ENCODE measurements around the gene ATG7. TPM values are rescaled to one million over a fixed set of nuclear protein-coding genes. Genes with fewer than 3 reads are reported as not detected.

ATG7 gene, protein sequence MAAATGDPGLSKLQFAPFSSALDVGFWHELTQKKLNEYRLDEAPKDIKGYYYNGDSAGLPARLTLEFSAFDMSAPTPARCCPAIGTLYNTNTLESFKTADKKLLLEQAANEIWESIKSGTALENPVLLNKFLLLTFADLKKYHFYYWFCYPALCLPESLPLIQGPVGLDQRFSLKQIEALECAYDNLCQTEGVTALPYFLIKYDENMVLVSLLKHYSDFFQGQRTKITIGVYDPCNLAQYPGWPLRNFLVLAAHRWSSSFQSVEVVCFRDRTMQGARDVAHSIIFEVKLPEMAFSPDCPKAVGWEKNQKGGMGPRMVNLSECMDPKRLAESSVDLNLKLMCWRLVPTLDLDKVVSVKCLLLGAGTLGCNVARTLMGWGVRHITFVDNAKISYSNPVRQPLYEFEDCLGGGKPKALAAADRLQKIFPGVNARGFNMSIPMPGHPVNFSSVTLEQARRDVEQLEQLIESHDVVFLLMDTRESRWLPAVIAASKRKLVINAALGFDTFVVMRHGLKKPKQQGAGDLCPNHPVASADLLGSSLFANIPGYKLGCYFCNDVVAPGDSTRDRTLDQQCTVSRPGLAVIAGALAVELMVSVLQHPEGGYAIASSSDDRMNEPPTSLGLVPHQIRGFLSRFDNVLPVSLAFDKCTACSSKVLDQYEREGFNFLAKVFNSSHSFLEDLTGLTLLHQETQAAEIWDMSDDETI
- total RNA-seq, result 92.4 TPM

DNA sequence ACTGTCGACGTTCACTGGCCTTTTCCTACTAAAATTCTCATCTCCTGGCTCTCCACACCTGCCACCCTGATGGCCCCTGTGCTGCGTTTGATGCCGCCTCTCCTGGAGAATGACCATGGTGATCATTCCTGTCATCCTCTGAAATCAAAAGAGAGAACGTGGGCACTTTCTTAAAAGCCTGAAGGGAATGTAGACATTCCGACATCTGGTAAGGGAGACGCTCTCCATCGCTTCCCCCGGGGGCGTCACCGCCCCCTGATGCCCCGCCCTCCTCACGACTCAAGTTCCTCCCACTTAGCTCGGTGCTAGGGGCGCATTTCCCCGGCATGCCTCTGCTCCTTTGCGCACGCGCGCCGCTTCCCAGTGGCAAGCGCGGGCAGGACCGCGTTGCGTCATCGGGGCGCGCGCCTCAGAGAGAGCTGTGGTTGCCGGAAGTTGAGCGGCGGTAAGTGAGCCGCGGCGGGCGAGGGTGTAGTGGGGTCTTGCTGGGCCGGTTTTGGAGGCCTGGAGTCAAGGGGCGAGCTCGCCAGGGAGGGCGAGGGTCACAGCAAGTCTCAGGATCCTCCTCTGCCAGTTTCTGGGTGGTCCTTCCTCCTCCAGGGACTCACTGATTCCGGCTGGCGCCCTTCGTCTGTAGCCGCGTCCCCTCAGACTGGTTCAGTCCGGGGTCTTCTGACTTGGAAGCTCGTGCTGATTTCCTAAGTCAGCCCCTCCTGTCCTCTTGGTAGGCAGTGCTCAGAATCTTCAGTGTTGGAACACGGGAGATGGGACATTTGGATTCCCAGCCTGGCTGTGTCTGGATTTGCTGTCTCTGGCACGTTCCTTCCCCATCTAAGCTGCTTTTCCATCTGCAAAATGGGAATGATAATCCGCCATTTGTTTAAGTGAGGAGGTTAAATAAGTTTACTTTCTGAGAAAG, at the start of gene ATG7:
Gene ATG7, plus strand, starts transcription at position 412 of the 919 bp plus-strand sequence. CDS start 26,299 bp downstream, outside the sequence.
- no peaks in the 10 kb centered on the region for H3K9me3 ChIP-seq (ENCODE audit: low read depth, low read length)
- H3K4me3 ChIP-seq (ENCODE audit: low read length), result peak within 1 kb of the TSS; percentile 73
- no peaks in the 10 kb centered on the region for H3K27me3 ChIP-seq (ENCODE audit: insufficient read depth, low read length)
- H3K4me1 ChIP-seq (ENCODE audit: insufficient read depth, low read length), result peaks cover 51% of the 10 kb centered on the region

DNA sequence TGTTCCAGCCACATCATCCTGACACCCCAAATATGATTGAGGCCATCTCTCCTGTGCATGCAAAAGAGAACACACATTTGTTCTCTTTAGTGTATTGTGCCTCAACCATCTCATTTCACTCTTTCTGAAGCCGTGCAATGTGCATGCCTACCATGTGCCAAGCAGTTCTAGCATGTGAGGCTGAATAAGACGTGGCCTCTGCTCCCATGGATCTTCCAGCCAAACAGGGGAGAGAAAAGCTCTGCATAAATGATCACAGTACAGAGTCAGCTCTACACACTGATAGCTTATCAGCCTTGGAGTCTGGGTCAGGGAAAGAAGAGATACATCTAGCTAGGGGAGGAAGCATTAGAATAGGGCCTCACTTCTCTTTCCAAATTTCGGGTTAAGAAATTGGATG, 48.2 kb upstream of the ATG7 start:
- H3K4me1 ChIP-seq (ENCODE audit: insufficient read depth, low read length), result peaks cover 46% of the 10 kb centered on the region
- no peaks in the 10 kb centered on the region for H3K27me3 ChIP-seq (ENCODE audit: insufficient read depth, low read length)
- H3K4me3 ChIP-seq (ENCODE audit: low read length), result no peak overlapping the region
- no peaks in the 10 kb centered on the region for H3K9me3 ChIP-seq (ENCODE audit: low read depth, low read length)

DNA sequence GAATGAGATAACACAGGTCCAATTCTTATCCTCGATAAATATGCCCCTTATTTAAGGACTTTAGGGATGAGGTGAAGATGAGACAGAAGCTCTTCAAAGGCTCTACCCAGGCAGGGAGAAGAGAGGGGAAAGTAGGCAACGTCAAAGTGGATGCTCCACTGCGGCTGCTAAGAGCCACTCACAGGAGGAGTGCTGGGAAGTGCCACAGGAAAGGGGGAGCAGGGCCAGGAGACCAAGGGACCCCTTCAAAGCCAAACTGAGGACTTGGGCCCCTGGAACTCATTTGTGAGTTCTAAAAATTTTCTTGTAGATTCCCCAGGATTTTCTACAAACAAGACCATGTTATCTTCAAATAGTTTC, 47.3 kb upstream of the ATG7 start:
- Histone ChIP-seq H3K4me3 (ENCODE audit: low read length) (no peak overlapping the region), H3K27me3 (ENCODE audit: insufficient read depth, low read length) (no peaks in the 10 kb centered on the region), H3K4me1 (ENCODE audit: insufficient read depth, low read length) (peaks cover 47% of the 10 kb centered on the region), H3K9me3 (ENCODE audit: low read depth, low read length) (no peaks in the 10 kb centered on the region)

DNA sequence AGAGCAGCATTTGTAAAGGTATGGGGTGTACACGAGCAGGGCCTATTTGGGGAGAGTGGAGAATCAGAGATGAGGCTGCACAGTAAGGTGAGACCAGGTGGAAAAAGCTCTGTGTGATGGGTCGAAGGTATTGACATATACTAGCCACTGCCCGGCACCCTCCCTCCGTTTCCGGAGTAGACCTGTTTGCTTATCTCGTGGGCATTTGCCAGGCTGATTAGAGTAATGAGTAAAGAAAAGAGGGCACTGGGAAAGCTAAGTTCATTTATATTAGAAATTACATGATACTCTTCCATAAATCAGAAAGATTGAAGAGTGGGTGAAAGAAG, 46.2 kb upstream of the ATG7 start:
- H3K27me3 ChIP-seq (ENCODE audit: insufficient read depth, low read length), result no peaks in the 10 kb centered on the region
- H3K9me3 ChIP-seq (ENCODE audit: low read depth, low read length), result no peaks in the 10 kb centered on the region
- H3K4me3 ChIP-seq (ENCODE audit: low read length), result no peak overlapping the region
- H3K4me1 ChIP-seq (ENCODE audit: insufficient read depth, low read length), result peaks cover 57% of the 10 kb centered on the region

DNA sequence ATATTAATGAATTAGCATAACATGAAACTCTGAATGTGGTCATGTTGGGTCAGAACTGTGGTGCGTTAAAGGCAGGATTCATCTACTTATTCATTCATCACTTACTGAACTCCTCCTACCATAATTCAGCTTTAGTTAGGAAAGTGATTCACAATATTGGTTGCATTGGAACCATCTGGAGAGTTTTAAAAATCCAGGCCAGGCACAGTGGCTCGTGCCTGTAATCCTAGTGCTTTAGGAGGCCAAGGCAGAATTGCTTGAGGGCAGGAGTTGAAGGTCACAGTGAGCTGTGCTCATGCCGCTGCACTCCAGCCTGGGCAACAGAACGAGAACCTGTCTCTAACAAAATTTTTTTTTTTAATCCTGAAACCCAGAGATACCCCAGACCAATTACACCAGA, 44.2 kb upstream of the ATG7 start:
- H3K4me3 ChIP-seq (ENCODE audit: low read length), result no peak overlapping the region
- H3K9me3 ChIP-seq (ENCODE audit: low read depth, low read length), result no peaks in the 10 kb centered on the region
- H3K27me3 ChIP-seq (ENCODE audit: insufficient read depth, low read length), result no peaks in the 10 kb centered on the region
- peaks cover 57% of the 10 kb centered on the region for H3K4me1 ChIP-seq (ENCODE audit: insufficient read depth, low read length)

DNA sequence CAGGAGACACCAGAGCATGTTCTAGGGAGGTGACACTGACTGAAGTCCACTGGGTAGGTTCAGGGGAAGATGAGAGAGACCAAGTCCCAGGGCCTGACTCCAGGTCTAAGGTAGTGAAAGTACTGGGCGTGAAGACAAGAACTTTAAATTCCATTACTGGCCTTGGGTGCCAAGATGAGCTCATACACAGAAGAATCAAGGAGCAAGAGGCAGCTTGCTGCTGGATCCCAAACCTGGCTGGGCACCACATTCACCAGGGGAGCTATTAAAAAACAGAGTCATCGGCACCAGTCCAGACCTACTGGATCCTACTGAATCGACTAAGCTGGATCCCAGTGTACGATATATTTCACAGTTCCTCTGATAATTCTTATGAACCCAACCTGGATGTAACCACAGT, 42.1 kb upstream of the ATG7 start:
- H3K4me3 ChIP-seq (ENCODE audit: low read length), result no peak overlapping the region

DNA sequence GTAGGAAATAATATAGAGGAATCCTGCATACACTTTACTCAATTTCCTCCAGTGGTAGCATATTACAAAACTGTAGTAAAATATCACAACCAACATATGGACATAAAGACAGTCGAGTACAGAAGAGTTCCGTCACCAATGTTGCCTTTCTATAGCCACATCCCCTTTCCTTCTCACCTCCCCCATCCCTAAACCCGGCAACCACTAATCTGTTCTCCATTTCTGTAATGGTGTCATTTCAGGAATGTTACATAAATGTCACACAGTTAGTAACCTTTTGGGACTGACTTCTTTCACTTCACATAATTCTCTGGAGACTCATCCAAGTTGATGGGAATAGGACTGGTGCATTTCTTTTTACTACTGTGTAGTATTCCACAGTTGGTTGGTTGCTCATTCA, 41.4 kb upstream of the ATG7 start:
- H3K9me3 ChIP-seq (ENCODE audit: low read depth, low read length), result no peaks in the 10 kb centered on the region
- H3K27me3 ChIP-seq (ENCODE audit: insufficient read depth, low read length), result no peaks in the 10 kb centered on the region
- H3K4me1 ChIP-seq (ENCODE audit: insufficient read depth, low read length), result peaks cover 33% of the 10 kb centered on the region
- no peak overlapping the region for H3K4me3 ChIP-seq (ENCODE audit: low read length)

More for the DNA sequence above, 42.1 kb upstream of the ATG7 start:
- peaks cover 40% of the 10 kb centered on the region for H3K4me1 ChIP-seq (ENCODE audit: insufficient read depth, low read length)
- no peaks in the 10 kb centered on the region for H3K27me3 ChIP-seq (ENCODE audit: insufficient read depth, low read length)
- H3K9me3 ChIP-seq (ENCODE audit: low read depth, low read length), result no peaks in the 10 kb centered on the region

DNA sequence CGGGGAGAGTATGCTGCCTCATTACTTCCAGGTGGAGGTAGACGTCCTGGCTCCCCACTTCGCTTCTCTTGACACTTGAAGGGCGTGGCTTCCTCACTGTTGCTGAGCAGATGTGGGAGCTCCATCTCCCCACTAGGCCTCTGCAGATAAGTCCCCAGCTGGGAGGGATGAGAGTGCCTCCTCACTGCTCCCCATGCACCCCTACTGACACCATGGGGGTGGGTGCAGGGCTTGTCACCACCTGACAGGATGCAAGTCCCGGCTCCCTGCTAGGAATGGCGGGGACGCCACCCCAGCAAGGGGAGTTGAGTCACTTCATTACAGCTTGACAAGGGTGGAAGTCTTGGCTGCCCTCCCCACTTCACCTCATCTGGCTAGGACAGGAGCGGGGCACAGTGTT, 36.8 kb upstream of the ATG7 start:
- Histone ChIP-seq H3K9me3 (ENCODE audit: low read depth, low read length) (peaks cover 7% of the 10 kb centered on the region), H3K27me3 (ENCODE audit: insufficient read depth, low read length) (no peaks in the 10 kb centered on the region), H3K4me3 (ENCODE audit: low read length) (no peak overlapping the region), H3K4me1 (ENCODE audit: insufficient read depth, low read length) (peaks cover 5% of the 10 kb centered on the region)

DNA sequence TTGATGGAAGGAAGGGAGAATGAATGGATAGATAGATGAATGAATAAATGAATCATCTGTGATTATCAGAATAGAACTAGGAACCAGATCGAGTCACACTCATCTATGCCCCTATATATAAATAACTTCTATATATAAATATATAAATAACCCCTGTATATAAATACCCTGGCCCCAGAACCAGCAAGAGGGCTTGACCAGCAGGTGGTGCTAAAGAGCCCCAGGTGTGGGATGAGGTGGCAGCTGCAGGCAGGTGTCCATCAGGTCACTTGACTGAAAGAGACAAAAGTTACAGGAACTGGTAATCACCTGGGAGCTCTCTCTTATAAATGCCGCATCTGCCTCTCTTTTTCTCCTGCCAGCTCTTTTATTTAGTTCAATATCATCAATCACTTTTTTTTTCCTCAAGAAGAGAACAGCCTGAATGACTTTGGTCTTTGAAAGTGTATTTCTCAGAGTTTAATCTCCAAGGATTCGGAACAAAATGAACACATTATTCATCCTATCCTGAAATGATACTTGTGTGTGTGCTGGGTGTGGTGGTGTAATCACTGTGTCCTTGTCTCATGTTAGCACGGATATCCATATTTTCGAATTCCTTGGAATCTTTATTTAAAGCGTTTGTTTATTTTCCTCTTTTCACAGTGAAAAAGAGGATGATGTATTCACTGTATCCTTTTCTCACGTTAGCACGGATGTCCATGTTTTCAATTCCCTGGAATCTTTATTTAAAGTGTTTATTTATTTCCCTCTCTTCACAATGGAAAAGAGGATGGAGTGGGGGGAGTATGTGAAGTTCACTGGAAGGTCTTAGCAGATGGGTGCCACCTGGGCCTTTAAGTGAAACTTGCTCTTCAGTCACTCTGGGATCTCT, 35.4 kb upstream of the ATG7 start:
- Histone ChIP-seq H3K9me3 (ENCODE audit: low read depth, low read length) (peaks cover 7% of the 10 kb centered on the region), H3K27me3 (ENCODE audit: insufficient read depth, low read length) (no peaks in the 10 kb centered on the region)

DNA sequence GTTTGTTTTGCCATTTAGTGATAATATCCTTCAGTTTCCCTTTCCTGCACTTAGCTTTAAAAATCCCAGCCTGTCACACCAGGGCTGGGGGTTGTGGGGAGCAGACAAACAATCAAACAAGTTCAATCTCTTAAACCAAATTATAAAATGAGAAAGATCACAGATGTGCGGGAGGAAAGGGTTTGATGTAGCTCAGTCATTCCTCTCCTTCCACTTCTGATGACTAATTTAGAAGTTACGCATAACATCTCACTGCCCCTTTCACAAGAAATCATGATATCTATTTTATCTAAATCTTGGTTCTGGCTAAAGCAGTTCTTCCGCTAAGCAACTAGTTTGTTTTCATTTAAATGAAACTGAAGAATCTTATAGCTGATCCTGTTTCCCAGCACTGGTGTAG, 34.1 kb upstream of the ATG7 start:
- Histone ChIP-seq H3K27me3 (ENCODE audit: insufficient read depth, low read length) (no peaks in the 10 kb centered on the region), H3K9me3 (ENCODE audit: low read depth, low read length) (peaks cover 7% of the 10 kb centered on the region), H3K4me3 (ENCODE audit: low read length) (no peak overlapping the region), H3K4me1 (ENCODE audit: insufficient read depth, low read length) (no peaks in the 10 kb centered on the region)

More for the DNA sequence above, 35.4 kb upstream of the ATG7 start:
- Histone ChIP-seq H3K4me3 (ENCODE audit: low read length) (no peak overlapping the region), H3K4me1 (ENCODE audit: insufficient read depth, low read length) (no peaks in the 10 kb centered on the region)

DNA sequence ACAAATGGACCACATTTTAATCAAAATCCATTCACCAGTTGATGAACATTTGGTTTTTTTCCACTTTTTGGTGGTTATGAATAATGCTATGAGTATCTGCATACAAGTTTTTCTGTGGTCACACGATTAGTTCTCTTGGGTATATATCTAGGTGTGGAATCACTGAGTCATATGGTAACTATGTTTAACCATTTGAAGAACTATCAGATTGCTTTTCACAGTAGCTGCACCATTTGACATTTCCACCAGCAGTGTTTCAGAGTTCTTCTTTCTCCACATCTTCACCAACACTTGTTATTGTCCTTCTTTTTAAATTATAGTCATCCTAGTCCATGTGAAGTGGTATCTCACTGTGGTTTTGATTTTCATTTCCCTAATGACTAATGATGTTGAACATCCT, 33.3 kb upstream of the ATG7 start:
- Histone ChIP-seq H3K4me3 (ENCODE audit: low read length) (no peak overlapping the region), H3K27me3 (ENCODE audit: insufficient read depth, low read length) (no peaks in the 10 kb centered on the region), H3K9me3 (ENCODE audit: low read depth, low read length) (peaks cover 7% of the 10 kb centered on the region), H3K4me1 (ENCODE audit: insufficient read depth, low read length) (no peaks in the 10 kb centered on the region)

DNA sequence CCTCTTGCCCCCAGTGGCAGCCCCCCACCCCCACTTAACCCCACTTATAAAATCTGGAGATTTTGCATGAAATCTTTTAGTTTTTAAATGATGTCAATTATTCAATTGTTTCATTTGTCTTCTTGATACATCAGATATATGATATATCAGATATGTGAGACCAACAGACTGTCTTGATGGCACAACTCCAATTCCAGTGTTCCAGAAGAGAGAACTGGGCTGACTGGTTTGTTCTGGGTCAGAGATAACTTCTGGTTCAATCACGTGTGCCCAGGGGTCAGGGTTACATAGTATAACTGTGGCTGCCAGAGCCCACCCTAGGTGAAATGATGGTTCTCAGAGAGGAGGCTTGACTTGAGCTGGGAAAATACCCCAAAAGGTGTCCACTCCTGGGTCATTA, 32.4 kb upstream of the ATG7 start:
- no peak overlapping the region for H3K4me3 ChIP-seq (ENCODE audit: low read length)
- H3K4me1 ChIP-seq (ENCODE audit: insufficient read depth, low read length), result no peaks in the 10 kb centered on the region
- H3K27me3 ChIP-seq (ENCODE audit: insufficient read depth, low read length), result no peaks in the 10 kb centered on the region
- peaks cover 7% of the 10 kb centered on the region for H3K9me3 ChIP-seq (ENCODE audit: low read depth, low read length)

DNA sequence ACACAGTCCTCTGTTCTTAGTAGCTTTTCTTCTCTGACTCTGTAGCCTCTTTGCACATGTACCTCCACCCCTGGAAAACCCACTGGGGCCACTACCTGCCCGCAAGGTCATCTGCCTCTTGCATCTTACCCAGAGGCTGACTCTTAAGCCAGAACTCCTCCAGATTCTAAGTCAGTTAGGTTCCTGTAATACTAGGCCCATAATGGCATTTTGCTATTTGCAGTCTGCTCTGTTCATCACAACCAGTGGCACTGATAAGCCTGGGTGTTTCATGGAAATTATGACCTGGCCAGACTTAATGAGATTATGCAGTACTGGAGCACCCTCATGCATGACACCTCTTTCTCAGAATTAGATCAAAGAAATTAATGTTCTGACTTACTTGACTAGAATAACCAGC, 31.7 kb upstream of the ATG7 start:
- no peaks in the 10 kb centered on the region for H3K27me3 ChIP-seq (ENCODE audit: insufficient read depth, low read length)
- no peaks in the 10 kb centered on the region for H3K4me1 ChIP-seq (ENCODE audit: insufficient read depth, low read length)
- no peak overlapping the region for H3K4me3 ChIP-seq (ENCODE audit: low read length)
- H3K9me3 ChIP-seq (ENCODE audit: low read depth, low read length), result peaks cover 7% of the 10 kb centered on the region

DNA sequence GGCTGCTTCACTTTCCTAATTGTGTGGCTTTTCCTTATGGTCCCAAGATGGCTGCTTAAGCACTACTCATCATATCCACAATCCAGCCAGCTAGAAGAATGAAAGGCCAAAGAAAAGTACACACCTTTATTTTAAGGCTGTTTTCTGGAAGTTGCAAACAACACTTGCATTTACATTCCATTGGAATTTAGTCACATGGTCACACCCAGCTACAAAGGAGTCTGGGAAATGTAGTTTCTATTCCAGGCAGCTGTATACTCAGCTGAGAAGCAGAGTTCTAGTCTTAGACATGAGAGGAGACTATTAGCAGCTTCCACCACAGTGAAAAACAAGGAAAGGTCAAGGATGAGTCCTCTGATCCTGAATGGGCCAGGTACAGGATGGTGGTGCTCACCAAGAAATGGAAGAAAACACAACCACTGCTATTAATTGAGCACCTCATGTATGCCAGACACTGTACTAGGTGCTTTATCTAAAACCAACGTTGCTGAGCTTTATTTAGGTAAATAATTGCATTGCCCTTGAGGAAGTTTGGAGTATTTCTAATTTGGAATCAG, 28.0 kb upstream of the ATG7 start:
- H3K4me1 ChIP-seq (ENCODE audit: insufficient read depth, low read length), result no peaks in the 10 kb centered on the region
- no peak overlapping the region for H3K4me3 ChIP-seq (ENCODE audit: low read length)
- no peaks in the 10 kb centered on the region for H3K27me3 ChIP-seq (ENCODE audit: insufficient read depth, low read length)
- peaks cover under 1% of the 10 kb centered on the region for H3K9me3 ChIP-seq (ENCODE audit: low read depth, low read length)

Data from mononuclear cell (primary cell).